HepG2 (cell line): Measurements from ENCODE around the gene C21orf91.

Source experiments
- POLR2A ChIP-seq, 2 experiments: IDR thresholded peaks; 2 replicates each; pipeline ENCODE4 v1.6.1; 2011; ENCODE audit warnings: low read depth in 2 of 2, low read length in 2 of 2, mild to moderate bottlenecking in 1 of 2, moderate library complexity in 1 of 2; ENCODE audit not compliant: insufficient read depth in 1 of 2
- TBP ChIP-seq: sonication (generic); formaldehyde crosslinking; IDR thresholded peaks from 2 replicates; pipeline ENCODE4 v1.5.0; 2020; ENCODE audit warnings: missing genetic modification reagents
- TCF12 ChIP-seq, 2 experiments: fragments of 450-650 bp in 1 of 2; sonication (generic) in 1 of 2; formaldehyde crosslinking in 1 of 2; IDR thresholded peaks; 2 replicates each; pipeline versions ENCODE4 v1.6.1 to v1.8.0; 2017 to 2022; ENCODE audit warnings: antibody characterized with exemption in 1 of 2, mild to moderate bottlenecking in 1 of 2, missing genetic modification reagents in 1 of 2, moderate library complexity in 1 of 2

GRCh38 chr21:17784180-17784598 is 35.0 kb downstream of the C21orf91 start:
- TF ChIP-seq POLR2A (IDR thresholded peaks at IDR 0.05; ENCODE audit: insufficient read depth in 1 of 2, low read depth in 2 of 2, low read length in 2 of 2): no peak
- no peak for TF ChIP-seq TCF12 (IDR thresholded peaks at IDR 0.05)
- TF ChIP-seq TCF12 (CRISPR knock-in tag; IDR thresholded peaks at IDR 0.05): no peak
- TF ChIP-seq TBP (CRISPR knock-in tag): no peak
